Lung (tissue), 12 donors: Measurements from ENCODE around the gene NAT8L. TPM values are rescaled to one million over a fixed set of nuclear protein-coding genes. Genes with fewer than 3 reads are reported as not detected.
A peak's percentile ranks its signal among the peaks of the same experiment; 100 is the strongest.

Experiments used
- ATAC-seq: fragments of 200-7000 bp; cut with Tn5 transposase; one replicate; pipeline ENCODE4 v1.9.1; 2020; ENCODE audit warnings: moderate number of reproducible peaks; ENCODE audit not compliant: insufficient read depth, low FRiP score
- DNase-seq, 3 donors: peaks; one replicate each; pipeline ENCODE4 v3.0.0-alpha.2; 2013 to 2017
- H3K27ac ChIP-seq, 2 donors: one replicate each; pipeline ENCODE4 v1.5.1; 2013; ENCODE audit warnings: mild to moderate bottlenecking in 2 of 2, moderate library complexity in 2 of 2, control low read depth in 1 of 2, inconsistent platforms in 1 of 2, low read depth in 1 of 2, low read length in 1 of 2
- H3K27me3 ChIP-seq, 3 donors: one replicate each; pipeline ENCODE4 v1.5.1; 2013; ENCODE audit warnings: low read length in 2 of 3; ENCODE audit not compliant: control insufficient read depth in 3 of 3, insufficient read depth in 3 of 3
- H3K36me3 ChIP-seq, 4 donors: one replicate each; pipeline ENCODE4 v1.5.1; 2013; ENCODE audit warnings: low read length in 4 of 4, mild to moderate bottlenecking in 1 of 4, moderate library complexity in 1 of 4; ENCODE audit not compliant: control insufficient read depth in 4 of 4, insufficient read depth in 4 of 4
- H3K4me1 ChIP-seq, 5 donors: one replicate each; pipeline ENCODE4 v1.5.1; 2013; ENCODE audit warnings: low read length in 5 of 5, mild to moderate bottlenecking in 2 of 5, moderate library complexity in 1 of 5; ENCODE audit not compliant: control insufficient read depth in 5 of 5, insufficient read depth in 5 of 5
- H3K4me3 ChIP-seq: one replicate; pipeline ENCODE4 v1.5.1; 2013; ENCODE audit warnings: mild to moderate bottlenecking, control low read depth, moderate library complexity
- H3K9ac ChIP-seq, 2 donors: one replicate each; pipeline ENCODE4 v1.5.1; 2013; ENCODE audit warnings: low read length in 2 of 2, control low read depth in 1 of 2; ENCODE audit not compliant: insufficient read depth in 1 of 2
- H3K9me3 ChIP-seq, 4 donors: one replicate each; pipeline ENCODE4 v1.5.1; 2013; ENCODE audit warnings: low read length in 3 of 4, mild to moderate bottlenecking in 1 of 4, moderate library complexity in 1 of 4; ENCODE audit not compliant: control insufficient read depth in 4 of 4, insufficient read depth in 3 of 4
- WGBS, 2 donors: extraction: QIAGEN DNeasy Blood & Tissue Kit; methylation state at CpG; one replicate each; pipeline ENCODE4 v1.1.7; 2013; 5-methylcytosine and 5-hydroxymethylcytosine counted together
- polyA plus RNA-seq, 2 donors: library from polyadenylated mRNA; stranded (reverse); fragments of 200-250 nt; gene quantifications; one replicate each; pipeline ENCODE4 v1.2.1, GENCODE V29; 2013
- total RNA-seq, 2 donors: library from RNA; depleted of rRNA in 1 of 2; stranded (reverse); fragments of >200 nt in 1 of 2; gene quantifications; one replicate each; pipeline ENCODE4 v1.2.1, GENCODE V29; 2014 to 2021
- TF ChIP-seq, protein P1 (sequence below): IDR thresholded peaks from 2 replicates; pipeline ENCODE4 v1.5.1; 2012; ENCODE audit warnings: mild to moderate bottlenecking; ENCODE audit errors: control extremely low read depth, extremely low read depth
- donor health status: control.
- donor health status: control.
- donor health status: Bipolar disorder and iron deficiency.
- donor health status: healthy.
- donor health status: DM: yes; HTN: yes; CAD: no.

Gene NAT8L
- total and polyA plus RNA-seq, 4 donors = 0.05 to 0.46 (median 0.17) TPM

DNA sequence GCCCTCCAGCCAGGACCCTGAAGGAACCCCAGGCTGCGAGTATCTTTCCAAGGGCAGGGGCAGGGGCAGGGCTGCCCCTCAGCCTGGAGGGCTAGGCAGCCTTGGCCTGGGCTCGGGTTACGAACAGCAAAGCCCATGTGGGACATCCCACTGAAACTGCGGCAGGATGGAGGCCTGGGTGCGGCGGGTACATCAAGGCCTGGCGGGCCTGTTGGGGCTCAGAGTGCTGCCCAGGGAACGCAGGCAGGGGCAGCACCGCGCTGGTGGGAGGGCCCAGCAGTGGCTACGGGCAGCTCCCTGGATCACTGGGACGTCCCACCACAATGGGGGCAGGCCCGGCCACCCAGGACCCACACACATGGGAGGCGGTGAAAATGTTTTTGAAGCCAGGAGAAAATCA is 10.9 kb downstream of the NAT8L start:
- H3K9me3 ChIP-seq = peaks cover 0 to 2% (median 0%) of the 10 kb centered on the region in 4 donors
- H3K4me3 ChIP-seq = no peak overlapping the region
- DNase-seq (peak in 1 of 3 donors; percentile 2), ATAC-seq (no peak)
- no peak overlapping the region for H3K9ac ChIP-seq
- no peaks in the 10 kb centered on the region for H3K36me3 ChIP-seq
- TF ChIP-seq, protein P1, sequence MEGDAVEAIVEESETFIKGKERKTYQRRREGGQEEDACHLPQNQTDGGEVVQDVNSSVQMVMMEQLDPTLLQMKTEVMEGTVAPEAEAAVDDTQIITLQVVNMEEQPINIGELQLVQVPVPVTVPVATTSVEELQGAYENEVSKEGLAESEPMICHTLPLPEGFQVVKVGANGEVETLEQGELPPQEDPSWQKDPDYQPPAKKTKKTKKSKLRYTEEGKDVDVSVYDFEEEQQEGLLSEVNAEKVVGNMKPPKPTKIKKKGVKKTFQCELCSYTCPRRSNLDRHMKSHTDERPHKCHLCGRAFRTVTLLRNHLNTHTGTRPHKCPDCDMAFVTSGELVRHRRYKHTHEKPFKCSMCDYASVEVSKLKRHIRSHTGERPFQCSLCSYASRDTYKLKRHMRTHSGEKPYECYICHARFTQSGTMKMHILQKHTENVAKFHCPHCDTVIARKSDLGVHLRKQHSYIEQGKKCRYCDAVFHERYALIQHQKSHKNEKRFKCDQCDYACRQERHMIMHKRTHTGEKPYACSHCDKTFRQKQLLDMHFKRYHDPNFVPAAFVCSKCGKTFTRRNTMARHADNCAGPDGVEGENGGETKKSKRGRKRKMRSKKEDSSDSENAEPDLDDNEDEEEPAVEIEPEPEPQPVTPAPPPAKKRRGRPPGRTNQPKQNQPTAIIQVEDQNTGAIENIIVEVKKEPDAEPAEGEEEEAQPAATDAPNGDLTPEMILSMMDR = no peak
- H3K27me3 ChIP-seq = peaks cover 0 to 4% (median 0%) of the 10 kb centered on the region in 3 donors
- WGBS, 2 donors = 78 to 80% methylated on average over 14 of the region's 14 CpGs
- H3K27ac ChIP-seq = no peak overlapping the region
- peaks cover 0 to 12% (median 0%) of the 10 kb centered on the region in 5 donors for H3K4me1 ChIP-seq

DNA sequence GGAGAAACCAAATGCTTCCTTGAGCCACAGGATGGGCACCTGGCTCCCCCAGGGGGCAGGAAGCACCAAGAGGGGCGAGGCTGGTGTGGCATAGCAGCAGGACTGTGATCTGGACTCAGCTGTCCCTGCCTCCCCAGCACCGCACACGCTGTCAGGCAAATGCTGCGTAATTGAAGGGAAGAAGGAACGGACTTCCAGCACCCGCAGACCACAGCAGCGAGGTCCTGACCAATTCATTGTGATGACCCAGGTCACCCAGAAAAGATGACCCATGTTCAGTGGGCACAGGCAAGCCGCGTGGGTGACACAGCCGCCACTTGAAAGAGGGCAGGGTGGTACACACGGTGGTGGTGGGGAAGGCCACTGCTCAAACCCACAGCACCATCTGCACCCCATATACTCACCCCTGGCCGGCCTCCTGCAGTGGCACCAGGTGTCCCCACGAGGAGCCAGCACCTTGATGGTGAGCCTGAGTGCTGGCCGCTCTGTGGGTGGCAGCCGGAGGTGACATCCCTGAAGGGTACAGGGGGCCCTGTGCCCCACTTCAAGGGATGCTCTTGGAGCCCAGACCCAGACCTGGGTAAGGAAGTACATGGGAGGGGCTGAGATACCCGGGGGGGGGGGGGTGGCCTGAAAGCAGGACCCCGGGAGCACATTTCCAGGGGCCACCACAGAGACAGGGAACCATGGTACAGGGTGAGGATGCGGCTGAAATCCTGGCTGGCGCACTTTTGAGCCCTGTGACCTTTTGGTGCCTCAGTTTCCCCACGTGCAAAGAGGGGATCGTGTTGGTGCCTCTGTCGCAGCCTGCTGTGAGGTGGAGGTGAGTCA is 11.5 kb downstream of the NAT8L start:
- Histone ChIP-seq H3K36me3 (no peaks in the 10 kb centered on the region), H3K27me3 (peaks cover 0 to 4% (median 0%) of the 10 kb centered on the region in 3 donors), H3K4me1 (peaks cover 0 to 12% (median 0%) of the 10 kb centered on the region in 5 donors), H3K4me3 (no peak overlapping the region), H3K27ac (no peak overlapping the region), H3K9ac (no peak overlapping the region), H3K9me3 (peaks cover 0 to 2% (median 0%) of the 10 kb centered on the region in 4 donors)
- DNase-seq (peak in 1 of 3 donors; percentile 10), ATAC-seq (no peak)
- TF ChIP-seq, protein P1 = no peak
- WGBS, 2 donors = 83 to 87% methylated on average over 20 to 22 of the region's 22 CpGs

DNA sequence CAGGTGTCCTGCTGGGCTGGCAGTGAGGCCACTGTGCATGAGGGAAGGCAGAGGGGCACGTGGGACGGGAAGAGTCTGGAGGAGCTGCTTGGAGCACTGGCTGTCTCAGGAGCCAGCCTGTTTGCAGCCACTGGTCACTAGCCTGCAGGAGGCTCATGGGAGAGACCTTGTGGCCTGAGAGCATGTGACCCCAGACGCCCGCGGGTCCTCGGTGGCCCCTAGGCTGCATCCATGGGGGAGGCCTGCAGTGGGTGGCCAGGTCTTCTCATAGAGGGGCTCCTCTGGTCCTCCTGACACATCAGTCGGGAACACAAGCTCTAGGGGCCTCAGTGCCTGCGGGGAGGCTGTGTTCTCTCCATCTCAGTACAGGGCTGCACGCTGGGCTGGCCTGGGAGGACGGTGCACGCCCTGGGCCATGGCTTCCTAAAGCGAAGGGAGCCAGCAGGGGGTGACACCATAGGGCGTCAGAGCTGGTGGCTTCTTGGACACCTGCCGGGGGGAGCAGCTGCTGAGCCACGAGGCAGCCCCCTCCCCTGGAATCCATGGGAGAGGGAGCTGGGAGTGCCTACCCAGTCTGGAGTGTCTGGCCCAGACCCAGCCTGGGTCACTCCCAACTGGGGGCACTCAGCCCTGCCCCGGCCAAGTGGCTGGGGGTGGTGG is 12.3 kb downstream of the NAT8L start:
- peak in 1 of 3 donors; percentile 22 for DNase-seq
- no peak overlapping the region for H3K27ac ChIP-seq
- no peak for ATAC-seq
- peaks cover 0 to 12% (median 0%) of the 10 kb centered on the region in 5 donors for H3K4me1 ChIP-seq
- WGBS, 2 donors = 66 to 77% methylated on average over 16 of the region's 16 CpGs
- peaks cover 0 to 4% (median 0%) of the 10 kb centered on the region in 3 donors for H3K27me3 ChIP-seq
- H3K9ac ChIP-seq = no peak overlapping the region
- peaks cover 0 to 2% (median 0%) of the 10 kb centered on the region in 4 donors for H3K9me3 ChIP-seq
- no peaks in the 10 kb centered on the region for H3K36me3 ChIP-seq
- H3K4me3 ChIP-seq = no peak overlapping the region
- TF ChIP-seq, protein P1 = no peak
